ENCODE results near the gene INTS6L. TPM values are rescaled to one million over a fixed set of nuclear protein-coding genes. Genes with fewer than 3 reads are reported as not detected.

INTS6L gene
- total and polyA plus RNA-seq, 2 experiments from 2014 or later: 8.1 to 12.3 TPM

DNA sequence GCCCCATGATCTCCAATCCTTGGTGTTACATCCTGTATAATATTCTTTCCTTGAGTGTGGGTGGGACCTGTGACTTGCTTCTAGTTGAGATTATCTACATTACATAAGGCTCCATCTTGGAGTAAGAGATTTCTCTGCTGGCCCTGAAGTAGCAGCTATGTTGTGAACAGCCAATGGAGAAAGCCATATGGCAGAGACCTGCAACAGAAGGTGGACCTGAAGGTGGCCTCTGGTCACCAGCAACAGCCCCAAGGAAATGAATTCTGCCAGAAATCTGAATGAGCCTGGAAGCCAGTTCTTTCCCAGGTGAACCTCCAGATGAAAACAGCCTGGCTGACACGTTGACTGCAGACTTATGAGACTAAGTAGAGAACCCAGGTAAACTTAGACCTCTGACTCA is 2.3 kb upstream of the INTS6L start:
- no peaks in the 10 kb centered on the region for H3K4me1 ChIP-seq (ENCODE audit: insufficient read depth)
- no peaks in the 10 kb centered on the region for H3K9me3 ChIP-seq (ENCODE audit: low read depth)
- no peak overlapping the region for H3K4me3 ChIP-seq
- no peaks in the 10 kb centered on the region for H3K9me2 ChIP-seq (replicated peaks; ENCODE audit: insufficient read depth)
- no peaks in the 10 kb centered on the region for H3K79me2 ChIP-seq
- no peak overlapping the region for H3K27ac ChIP-seq
- no peaks in the 10 kb centered on the region for H3K27me3 ChIP-seq
- H2AFZ ChIP-seq: no peak overlapping the region
- H3K36me3 ChIP-seq (replicated peaks; ENCODE audit: insufficient read depth, low read depth): no peaks in the 10 kb centered on the region
- no peak overlapping the region for H3K4me2 ChIP-seq
- WGBS (ENCODE audit: low lambda C conversion rate, missing lambda C conversion rate): 57% methylated on average over 1 of the region's 1 CpG
- no peaks in the 10 kb centered on the region for H4K20me1 ChIP-seq (ENCODE audit: insufficient read depth, poor library complexity, severe bottlenecking)
- TF ChIP-seq EZH2 (IDR thresholded peaks at IDR 0.05; ENCODE audit: borderline replicate concordance) (no peak), CTCF (IDR thresholded peaks at IDR 0.05; ENCODE audit: poor library complexity) (no peak), EZH2phosphoT487 (IDR thresholded peaks at IDR 0.05; ENCODE audit: low read depth, severe bottlenecking, unreplicated experiment) (no peak)
- no peak for DNase-seq (ENCODE audit: low spot score)

DNA sequence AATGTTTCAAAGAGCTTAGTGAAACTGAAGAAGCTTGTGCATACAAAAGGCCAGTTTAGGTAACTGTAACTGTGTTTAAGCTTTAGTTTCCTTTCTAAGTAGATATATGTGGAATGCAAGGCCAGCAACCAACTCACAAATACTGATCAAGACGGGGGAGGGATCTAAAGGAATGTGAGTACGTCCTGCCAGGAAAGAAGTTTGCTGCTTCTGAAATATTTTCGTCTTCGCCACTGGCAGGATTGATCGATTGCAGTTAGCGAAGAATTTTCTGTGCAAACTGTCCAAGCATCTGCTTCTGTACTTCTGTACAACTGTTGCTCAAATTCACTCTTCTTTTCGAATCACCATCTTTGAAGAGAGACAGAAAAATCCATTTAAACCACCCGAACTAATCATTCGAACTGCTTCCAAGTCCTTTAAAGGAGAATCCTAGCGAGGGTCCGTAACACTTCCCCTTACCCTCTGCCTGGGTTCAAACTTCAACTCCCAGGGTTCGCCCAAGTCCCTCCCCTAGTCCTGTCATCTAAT is 373 bp upstream of the INTS6L start:
- no peaks in the 10 kb centered on the region for H3K4me1 ChIP-seq (ENCODE audit: insufficient read depth)
- H3K4me2 ChIP-seq: peak overlapping the region; percentile 77
- peak overlapping the region; percentile 65 for H2AFZ ChIP-seq

DNA sequence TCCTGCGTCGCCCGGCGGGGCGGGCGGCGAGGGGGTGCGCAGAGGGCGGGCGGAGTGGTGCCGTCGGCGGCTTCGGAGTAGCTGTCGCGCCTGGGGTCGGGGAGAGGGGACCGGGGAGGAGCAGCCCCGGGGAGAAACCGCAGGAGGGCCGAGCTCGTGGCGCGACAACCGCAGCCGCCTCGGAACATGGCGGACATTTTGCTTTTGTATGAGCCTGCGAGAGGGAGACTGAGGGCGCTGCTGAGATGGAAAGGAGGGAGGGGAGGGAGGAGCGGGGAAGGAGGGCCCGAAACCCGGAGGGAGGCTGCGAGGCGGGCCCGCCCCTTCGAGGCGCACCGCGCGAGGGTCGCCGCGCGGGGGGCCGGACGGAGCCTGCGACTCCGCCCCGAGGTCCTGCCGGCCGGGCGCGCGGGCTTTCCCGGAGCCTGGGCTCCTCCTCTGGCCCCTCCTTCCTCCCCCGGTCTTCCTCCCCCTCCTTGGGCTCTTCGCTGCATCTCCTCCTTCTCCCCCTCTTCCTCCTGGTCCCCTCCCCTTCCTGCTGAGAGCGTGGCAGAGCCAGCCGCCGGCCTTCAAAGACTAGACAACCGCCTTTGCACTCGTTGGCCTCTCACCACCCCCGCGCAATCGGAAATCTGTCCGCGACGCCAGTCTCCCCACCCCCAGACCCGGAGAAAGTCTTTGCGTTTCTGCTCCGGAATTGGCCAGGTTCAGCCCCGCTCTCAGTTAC is 1.1 kb downstream of the INTS6L start:
- Histone ChIP-seq H3K36me3 (replicated peaks; ENCODE audit: insufficient read depth, low read depth) (no peaks in the 10 kb centered on the region), H3K27me3 (no peaks in the 10 kb centered on the region), H4K20me1 (ENCODE audit: insufficient read depth, poor library complexity, severe bottlenecking) (no peaks in the 10 kb centered on the region), H3K4me1 (ENCODE audit: insufficient read depth) (no peaks in the 10 kb centered on the region), H3K9me3 (ENCODE audit: low read depth) (no peaks in the 10 kb centered on the region), H3K79me2 (no peaks in the 10 kb centered on the region), H3K9me2 (replicated peaks; ENCODE audit: insufficient read depth) (no peaks in the 10 kb centered on the region), H2AFZ (peak overlapping the region; percentile 54), H3K27ac (peak overlapping the region; percentile 93), H3K4me2 (peak overlapping the region; percentile 77), H3K4me3 (peak overlapping the region; percentile 42)
- TF ChIP-seq CTCF (IDR thresholded peaks at IDR 0.05; ENCODE audit: poor library complexity): no peak
- TF ChIP-seq EZH2phosphoT487 (IDR thresholded peaks at IDR 0.05; ENCODE audit: low read depth, severe bottlenecking, unreplicated experiment): no peak
- TF ChIP-seq EZH2 (IDR thresholded peaks at IDR 0.05; ENCODE audit: borderline replicate concordance): no peak
- 40% methylated on average over 12 of the region's 73 CpGs for WGBS (ENCODE audit: low lambda C conversion rate, missing lambda C conversion rate)
- DNase-seq (ENCODE audit: low spot score): peak; percentile 90

More for the DNA sequence above, 373 bp upstream of the INTS6L start:
- Histone ChIP-seq H3K9me3 (ENCODE audit: low read depth) (no peaks in the 10 kb centered on the region), H3K36me3 (replicated peaks; ENCODE audit: insufficient read depth, low read depth) (no peaks in the 10 kb centered on the region), H3K9me2 (replicated peaks; ENCODE audit: insufficient read depth) (no peaks in the 10 kb centered on the region), H3K27me3 (no peaks in the 10 kb centered on the region), H3K4me3 (peak overlapping the region; percentile 42), H4K20me1 (ENCODE audit: insufficient read depth, poor library complexity, severe bottlenecking) (no peaks in the 10 kb centered on the region), H3K79me2 (no peaks in the 10 kb centered on the region), H3K27ac (peak overlapping the region; percentile 93)
- 48% methylated on average over 12 of the region's 12 CpGs for WGBS (ENCODE audit: low lambda C conversion rate, missing lambda C conversion rate)
- peak; percentile 13 for DNase-seq (ENCODE audit: low spot score)
- TF ChIP-seq CTCF (IDR thresholded peaks at IDR 0.05; ENCODE audit: poor library complexity) (no peak), EZH2phosphoT487 (IDR thresholded peaks at IDR 0.05; ENCODE audit: low read depth, severe bottlenecking, unreplicated experiment) (no peak), EZH2 (IDR thresholded peaks at IDR 0.05; ENCODE audit: borderline replicate concordance) (no peak)
